Neural cell (in vitro differentiated cells): ENCODE results near the gene HAGHL.

ENCODE experiments used
- CTCF ChIP-seq: fragments of 450-650 bp; IDR thresholded peaks from 2 replicates; pipeline ENCODE4 v1.5.1; 2014; ENCODE audit warnings: antibody characterized with exemption, mild to moderate bottlenecking, moderate library complexity; ENCODE audit not compliant: poor library complexity, severe bottlenecking
- EP300 ChIP-seq: fragments of 450-650 bp; conservative IDR thresholded peaks from 2 replicates; pipeline ENCODE4 v1.6.1; 2014; ENCODE audit warnings: antibody characterized with exemption, mild to moderate bottlenecking, moderate library complexity; ENCODE audit not compliant: poor library complexity, severe bottlenecking
- EZH2 ChIP-seq: fragments of 200-600, 300-800 bp; shearing (Covaris generic), sonication (generic); IDR thresholded peaks from 2 replicates; pipeline ENCODE4 v1.6.1; 2014; ENCODE audit warnings: antibody characterized with exemption, low read length, borderline replicate concordance, mild to moderate bottlenecking; ENCODE audit not compliant: insufficient read depth, poor library complexity, severe bottlenecking
- POLR2AphosphoS5 ChIP-seq: IDR thresholded peaks from 2 replicates; pipeline ENCODE4 v1.6.1; 2012
- RAD21 ChIP-seq: fragments of 450-650 bp; conservative IDR thresholded peaks from 2 replicates; pipeline ENCODE4 v1.6.1; 2014; ENCODE audit warnings: antibody characterized with exemption, mild to moderate bottlenecking, moderate library complexity
- REST ChIP-seq: IDR thresholded peaks from 2 replicates; pipeline ENCODE4 v1.6.1; 2012; ENCODE audit warnings: borderline replicate concordance
- SMC3 ChIP-seq: fragments of 450-650 bp; conservative IDR thresholded peaks from 2 replicates; pipeline ENCODE4 v1.6.1; 2014; ENCODE audit warnings: antibody characterized with exemption, mild to moderate bottlenecking, moderate library complexity; ENCODE audit not compliant: poor library complexity
- TAF1 ChIP-seq: IDR thresholded peaks from 2 replicates; pipeline ENCODE4 v1.6.1; 2012; ENCODE audit warnings: low read depth

- no peak for TF ChIP-seq EP300
- no peak for TF ChIP-seq CTCF
- no peak for TF ChIP-seq REST
- no peak for TF ChIP-seq POLR2AphosphoS5
- TF ChIP-seq TAF1: no peak
- TF ChIP-seq EZH2: no peak
- TF ChIP-seq RAD21: no peak
- TF ChIP-seq SMC3: no peak
Measured at GRCh38 chr16:772959-773358, 46.1 kb downstream of the HAGHL start.
